22Rv1 (cell line): ENCODE data around the gene TTC13.

Experiments used
- H3K27ac ChIP-seq: fragments of 450-650 bp; 2 replicates; pipeline ENCODE4 v1.5.1; 2017
- CTCF ChIP-seq: fragments of 450-650 bp; IDR thresholded peaks from 2 replicates; pipeline ENCODE4 v1.5.1; 2017; ENCODE audit warnings: mild to moderate bottlenecking
- ZFX ChIP-seq: fragments of 450-650 bp; IDR thresholded peaks from 2 replicates; pipeline ENCODE4 v1.6.1; 2017; ENCODE audit warnings: antibody characterized with exemption, borderline replicate concordance

Gene TTC13

DNA sequence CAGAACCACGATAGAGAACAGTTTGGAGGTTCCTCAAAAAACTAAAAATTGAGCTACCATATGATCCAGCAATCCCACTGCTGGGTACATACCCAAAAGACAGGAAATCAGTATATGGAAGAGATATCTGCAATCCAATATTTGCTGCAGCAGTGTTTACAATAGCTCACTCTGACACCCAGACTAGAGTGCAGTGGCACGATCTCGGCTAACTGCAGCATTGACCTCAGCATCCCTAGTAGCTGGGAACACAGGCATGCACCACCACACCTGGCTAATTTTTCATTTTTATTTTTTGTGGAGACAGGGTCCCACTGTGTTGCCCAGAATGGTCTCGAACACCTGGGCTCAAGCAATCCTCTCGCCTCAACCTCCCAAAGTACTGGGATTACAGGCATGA is 13.1 kb downstream of the TTC13 start:
- no peak overlapping the region for H3K27ac ChIP-seq
- no peak for TF ChIP-seq CTCF
- no peak for TF ChIP-seq ZFX

DNA sequence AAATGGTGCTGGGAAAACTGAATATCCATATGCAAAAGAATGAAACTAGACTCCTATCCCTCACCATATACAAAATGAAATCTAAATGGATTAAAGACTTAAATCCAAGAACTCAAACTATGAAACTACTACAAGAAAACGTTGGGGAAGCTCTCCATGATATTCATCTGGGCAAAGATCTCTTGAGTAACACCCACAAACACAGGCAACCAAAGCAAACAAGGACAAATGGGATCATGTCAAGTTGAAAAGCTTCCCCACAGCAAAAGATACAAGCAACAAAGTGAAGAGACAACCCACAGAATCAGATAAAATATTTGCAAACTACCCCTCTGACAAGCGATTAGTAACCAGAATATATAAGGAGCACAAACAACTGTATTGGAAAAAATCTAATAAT is 13.8 kb downstream of the TTC13 start:
- no peak overlapping the region for H3K27ac ChIP-seq
- no peak for TF ChIP-seq ZFX
- no peak for TF ChIP-seq CTCF

GRCh38 chr1:230958370-230958769 is 20.3 kb downstream of the TTC13 start:
- H3K27ac ChIP-seq = no peak overlapping the region
- TF ChIP-seq ZFX (no peak), CTCF (no peak)

GRCh38 chr1:230957580-230957989 is 21.1 kb downstream of the TTC13 start:
- TF ChIP-seq ZFX (no peak), CTCF (no peak)
- no peak overlapping the region for H3K27ac ChIP-seq

- H3K27ac ChIP-seq = no peak overlapping the region
- no peak for TF ChIP-seq ZFX
- TF ChIP-seq CTCF = no peak
These were observed 28.3 kb downstream of the TTC13 start for GRCh38 chr1:230950404-230950803.

- TF ChIP-seq ZFX (no peak), CTCF (no peak)
- no peak overlapping the region for H3K27ac ChIP-seq
These were observed 29.8 kb downstream of the TTC13 start for GRCh38 chr1:230948903-230949302.

DNA sequence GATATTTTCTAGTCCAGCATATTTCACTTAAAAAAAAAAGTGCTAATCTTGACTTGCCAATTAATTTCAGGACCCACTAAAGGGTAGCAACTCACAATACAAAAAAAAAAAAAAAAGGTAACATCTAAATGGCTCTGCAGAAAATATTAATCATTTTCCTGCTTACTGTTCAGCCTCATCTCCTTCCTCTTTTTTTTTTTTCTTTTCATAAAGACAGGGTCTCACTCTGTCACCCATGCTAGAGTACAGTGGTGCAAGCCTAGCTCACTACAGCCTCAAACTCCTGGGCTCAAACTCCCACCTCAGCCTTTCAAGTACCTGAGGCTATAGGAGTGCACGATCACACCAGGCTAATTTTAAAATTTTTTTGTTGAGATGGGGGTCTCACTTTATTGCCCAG is 30.4 kb downstream of the TTC13 start:
- no peak overlapping the region for H3K27ac ChIP-seq
- no peak for TF ChIP-seq ZFX
- TF ChIP-seq CTCF = no peak
